Measurements from ENCODE around the gene TMEM175. TPM values are rescaled to one million over a fixed set of nuclear protein-coding genes. Genes with fewer than 3 reads are reported as not detected.
A peak's percentile ranks its signal among the peaks of the same experiment; 100 is the strongest.

The TMEM175 gene
- total RNA-seq, 8 experiments from 2014 or later: 12.0 to 31.3 (median 27.3) TPM

GRCh38 chr4:903066-904046 is 28.9 kb upstream of the TMEM175 start:
- in situ Hi-C loops (cut with MboI; ENCODE audit: low pct_unique_long_range_greater_than_20kb in 2 of 9, low sequenced_read_pairs in 9 of 9, unreplicated experiment in 9 of 9): no loop called here
- WGBS, 10 experiments: 40 to 100% (median 95%) methylated on average over 1 to 9 of the region's 42 CpGs; no CpG with 5 or more reads in 6 of the 10 experiments
- no peak for ATAC-seq (replicated peaks in 6 of 8)
- Histone ChIP-seq H3K27ac (no peak overlapping the region), H3K4me1 (replicated peaks in 1 of 2) (peaks cover 0 to 16% of the 10 kb centered on the region in 2 donors), H3K4me3 (no peak overlapping the region)

DNA sequence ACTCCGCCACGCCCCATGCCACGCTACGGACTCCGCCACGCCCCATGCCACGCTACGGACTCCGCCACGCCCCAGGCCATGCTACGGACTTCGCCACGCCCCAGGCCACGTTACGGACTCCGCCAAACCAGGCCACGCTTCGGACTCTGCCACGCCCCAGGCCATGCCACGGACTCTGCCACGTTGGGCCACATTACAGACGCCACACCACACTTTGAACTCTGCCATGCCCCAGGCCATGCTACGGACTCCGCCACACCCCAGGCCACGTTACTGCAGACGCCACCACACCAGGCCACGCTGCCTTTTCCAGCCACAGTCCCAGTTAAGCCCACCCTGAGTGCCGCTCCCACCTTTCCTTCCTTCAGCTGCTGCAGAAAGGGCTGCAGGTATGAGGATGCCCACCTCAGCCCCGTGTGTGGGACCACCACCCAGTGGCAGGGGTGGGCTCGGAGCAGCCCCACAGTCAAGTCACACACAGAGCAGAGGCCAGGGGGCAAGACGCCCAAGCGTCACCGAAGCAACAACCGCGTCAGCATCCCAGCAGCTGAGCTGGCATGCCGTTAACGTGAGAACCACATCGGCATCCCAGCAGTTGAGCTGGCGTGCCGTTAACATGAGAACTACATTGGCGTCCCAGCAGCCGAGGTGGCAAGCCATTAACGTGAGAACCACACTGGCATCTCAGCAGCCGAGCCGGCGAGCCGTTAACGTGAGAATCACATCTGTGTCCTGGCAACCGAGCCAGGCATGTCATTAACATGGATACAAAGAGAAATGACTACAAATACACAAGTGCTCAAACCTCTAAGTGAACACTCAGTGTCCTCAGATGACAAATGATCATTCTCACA is 26.5 kb upstream of the TMEM175 start:
- peaks cover 0 to 16% of the 10 kb centered on the region in 2 donors for H3K4me1 ChIP-seq (replicated peaks in 1 of 2)
- no peak overlapping the region for H3K4me3 ChIP-seq
- peak overlapping the region in 1 of 2 donors; percentile 57 for H3K27ac ChIP-seq
- in situ Hi-C loops (cut with MboI; ENCODE audit: low pct_unique_long_range_greater_than_20kb in 2 of 9, low sequenced_read_pairs in 9 of 9, unreplicated experiment in 9 of 9): no loop called here
- 73 to 100% (median 95%) methylated on average over 1 to 11 of the region's 49 CpGs; no CpG with 5 or more reads in 2 of the 10 experiments for WGBS, 10 experiments
- peak in 5 of 8 experiments; percentile 53 to 82 (median 65) for ATAC-seq (replicated peaks in 6 of 8)

- in situ Hi-C loops (cut with MboI; ENCODE audit: low pct_unique_long_range_greater_than_20kb in 2 of 9, low sequenced_read_pairs in 9 of 9, unreplicated experiment in 9 of 9): no loop called here
- WGBS, 10 experiments: 78 to 100% (median 91%) methylated on average over 2 to 8 of the region's 20 CpGs; no CpG with 5 or more reads in 6 of the 10 experiments
- Histone ChIP-seq H3K27ac (no peak overlapping the region), H3K4me3 (no peak overlapping the region), H3K4me1 (replicated peaks in 1 of 2) (peaks cover 0 to 16% of the 10 kb centered on the region in 2 donors)
- ATAC-seq (replicated peaks in 6 of 8): peak in 3 of 8 experiments; percentile 2 to 8 (median 8)
These were observed 25.7 kb upstream of the TMEM175 start for GRCh38 chr4:906339-907102.

GRCh38 chr4:907103-907400 is 25.2 kb upstream of the TMEM175 start:
- no CpG with 5 or more reads among the region's 7 CpGs for whole genome bisulfite sequencing, 10 experiments
- in situ Hi-C loops (cut with MboI; ENCODE audit: low pct_unique_long_range_greater_than_20kb in 2 of 9, low sequenced_read_pairs in 9 of 9, unreplicated experiment in 9 of 9): no loop called here
- H3K4me3 ChIP-seq: no peak overlapping the region
- H3K4me1 ChIP-seq (replicated peaks in 1 of 2): peaks cover 0 to 16% of the 10 kb centered on the region in 2 donors
- no peak overlapping the region for H3K27ac ChIP-seq
- peak in 4 of 8 experiments; percentile 15 to 42 (median 26) for ATAC-seq (replicated peaks in 6 of 8)

- WGBS, 10 experiments: 47 to 100% (median 90%) methylated on average over 1 to 9 of the region's 35 CpGs; no CpG with 5 or more reads in 5 of the 10 experiments
These were observed 24.4 kb upstream of the TMEM175 start for GRCh38 chr4:907691-908425.

GRCh38 chr4:909131-909571 is 23.1 kb upstream of the TMEM175 start:
- H3K27ac ChIP-seq: no peak overlapping the region
- no peak for ATAC-seq (replicated peaks in 6 of 8)
- 83 to 100% (median 93%) methylated on average over 1 to 15 of the region's 26 CpGs; no CpG with 5 or more reads in 5 of the 10 experiments for WGBS, 10 experiments
- in situ Hi-C loops (cut with MboI; ENCODE audit: low pct_unique_long_range_greater_than_20kb in 2 of 9, low sequenced_read_pairs in 9 of 9, unreplicated experiment in 9 of 9): no loop called here
- no peak overlapping the region for H3K4me3 ChIP-seq
- H3K4me1 ChIP-seq (replicated peaks in 1 of 2): peaks cover 13 to 28% of the 10 kb centered on the region in 2 donors

More at GRCh38 chr4:907691-908425, 24.4 kb upstream of the TMEM175 start:
- peak in 3 of 8 experiments; percentile 14 to 37 (median 22) for ATAC-seq (replicated peaks in 6 of 8)
- Histone ChIP-seq H3K4me3 (no peak overlapping the region), H3K27ac (no peak overlapping the region), H3K4me1 (replicated peaks in 1 of 2) (peaks cover 7 to 21% of the 10 kb centered on the region in 2 donors)
- in situ Hi-C loops (cut with MboI; ENCODE audit: low pct_unique_long_range_greater_than_20kb in 2 of 9, low sequenced_read_pairs in 9 of 9, unreplicated experiment in 9 of 9): no loop called here

- H3K27ac ChIP-seq: no peak overlapping the region
- H3K4me1 ChIP-seq (replicated peaks in 1 of 2): peaks cover 13 to 28% of the 10 kb centered on the region in 2 donors
- H3K4me3 ChIP-seq: no peak overlapping the region
- 100% methylated on average over 2 to 4 of the region's 12 CpGs; no CpG with 5 or more reads in 7 of the 10 experiments for whole genome bisulfite sequencing, 10 experiments
- in situ Hi-C loops (cut with MboI; ENCODE audit: low pct_unique_long_range_greater_than_20kb in 2 of 9, low sequenced_read_pairs in 9 of 9, unreplicated experiment in 9 of 9): no loop called here
- ATAC-seq (replicated peaks in 6 of 8): no peak
These were observed 22.4 kb upstream of the TMEM175 start for GRCh38 chr4:909821-910220.

DNA sequence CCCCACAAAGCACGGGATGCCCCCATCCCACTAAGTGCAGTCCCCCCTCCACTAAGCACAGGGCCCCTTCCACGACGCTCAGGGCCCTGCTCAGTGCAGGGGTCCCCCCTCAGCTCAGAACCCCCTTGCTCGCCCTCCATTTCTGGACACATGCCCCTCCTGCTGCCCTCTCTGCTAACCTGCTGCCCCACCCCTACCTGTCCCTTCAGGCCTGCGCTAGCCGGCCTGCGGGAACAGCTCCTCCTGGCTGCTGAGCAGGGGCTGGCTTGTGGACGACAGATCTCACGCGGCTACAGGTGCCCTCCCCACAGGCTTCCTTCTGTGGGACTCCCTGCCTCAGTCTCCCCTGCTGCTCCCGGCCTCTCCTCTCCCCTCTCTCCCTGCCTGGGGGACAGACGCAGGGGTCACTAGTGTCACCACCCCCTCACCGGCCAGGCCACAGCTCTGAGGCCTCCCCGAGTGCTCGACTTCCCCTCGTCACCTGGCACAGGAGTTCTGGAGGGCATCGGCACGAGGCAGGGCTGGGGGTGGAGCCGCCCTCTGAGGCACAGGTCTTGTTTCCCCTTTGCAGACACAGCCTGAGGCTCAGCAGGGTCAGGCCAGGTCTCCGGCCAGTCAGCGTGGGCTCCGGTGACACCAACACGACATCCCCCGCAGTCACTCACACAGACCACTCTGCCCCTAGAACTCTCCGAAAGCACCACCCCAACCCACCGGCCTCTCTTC is 21.7 kb upstream of the TMEM175 start:
- peaks cover 13 to 28% of the 10 kb centered on the region in 2 donors for H3K4me1 ChIP-seq (replicated peaks in 1 of 2)
- H3K4me3 ChIP-seq: no peak overlapping the region
- in situ Hi-C loops (cut with MboI; ENCODE audit: low pct_unique_long_range_greater_than_20kb in 2 of 9, low sequenced_read_pairs in 9 of 9, unreplicated experiment in 9 of 9): no loop called here
- no peak overlapping the region for H3K27ac ChIP-seq
- 67% methylated on average over 3 of the region's 26 CpGs; no CpG with 5 or more reads in 9 of the 10 experiments for WGBS, 10 experiments
- ATAC-seq (replicated peaks in 6 of 8): no peak

DNA sequence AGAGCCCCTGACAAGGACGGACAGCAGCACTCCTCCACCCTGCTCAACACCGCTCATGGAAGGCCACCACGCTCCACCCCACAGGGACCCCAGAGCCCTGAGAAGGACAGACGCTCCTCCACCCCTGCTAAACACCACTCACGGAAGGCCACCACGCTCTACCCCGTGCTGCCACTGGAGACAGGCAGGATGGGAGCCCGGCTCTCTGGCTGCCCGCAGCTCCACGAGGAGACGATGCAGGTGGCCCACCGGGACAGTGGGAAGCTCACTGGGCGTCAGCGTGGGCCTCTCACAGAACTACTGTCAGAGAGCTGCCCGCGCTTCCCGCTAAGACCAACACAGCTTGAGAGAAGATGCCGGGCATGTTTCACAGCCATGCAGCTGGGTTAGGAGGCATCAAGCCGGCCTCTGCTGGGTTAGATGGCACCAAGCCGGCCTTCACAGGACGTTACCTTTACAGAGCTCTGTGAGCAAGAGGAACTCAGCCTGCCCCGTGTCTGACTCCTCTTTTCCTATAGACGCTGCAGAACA is 21.0 kb upstream of the TMEM175 start:
- no peak overlapping the region for H3K4me3 ChIP-seq
- WGBS, 10 experiments: 66 to 100% (median 97%) methylated on average over 1 to 12 of the region's 23 CpGs; no CpG with 5 or more reads in 3 of the 10 experiments
- H3K27ac ChIP-seq: no peak overlapping the region
- H3K4me1 ChIP-seq (replicated peaks in 1 of 2): peaks cover 13 to 20% of the 10 kb centered on the region in 2 donors
- in situ Hi-C loops (cut with MboI; ENCODE audit: low pct_unique_long_range_greater_than_20kb in 2 of 9, low sequenced_read_pairs in 9 of 9, unreplicated experiment in 9 of 9): no loop called here
- no peak for ATAC-seq (replicated peaks in 6 of 8)

DNA sequence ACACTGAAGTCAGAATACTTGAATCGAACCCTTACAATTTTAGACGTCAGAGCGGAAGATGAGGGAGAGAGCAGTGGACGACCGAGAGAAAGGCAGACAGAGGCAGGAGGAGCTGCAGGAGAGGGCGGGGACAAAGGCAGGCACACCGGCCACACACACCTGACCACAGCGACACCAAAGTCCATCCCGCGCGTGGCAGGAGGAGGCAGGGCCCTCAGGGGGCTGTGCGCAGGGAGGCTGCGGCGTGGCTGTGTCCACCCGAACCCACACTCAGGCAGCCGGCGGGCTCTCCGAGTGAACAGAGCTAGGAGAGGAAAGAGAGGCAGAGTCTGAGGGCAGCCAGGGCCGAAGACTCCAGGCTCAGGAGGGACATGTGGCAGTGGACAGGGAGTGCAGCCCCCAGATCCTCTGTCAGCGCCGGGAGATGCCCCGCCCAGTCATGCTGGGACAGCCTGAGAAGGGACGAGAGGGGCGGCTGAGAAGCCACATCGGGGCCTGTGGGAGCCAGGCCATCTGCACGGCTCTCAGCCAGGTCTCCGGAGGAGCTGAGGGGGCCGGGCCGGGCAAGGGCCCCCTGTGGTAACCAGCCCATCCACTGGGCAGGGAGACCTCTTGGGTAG is 20.3 kb upstream of the TMEM175 start:
- Histone ChIP-seq H3K27ac (no peak overlapping the region), H3K4me3 (no peak overlapping the region), H3K4me1 (replicated peaks in 1 of 2) (peaks cover 13 to 15% of the 10 kb centered on the region in 2 donors)
- ATAC-seq (replicated peaks in 6 of 8): peak in 3 of 8 experiments; percentile 42 to 68 (median 64)
- 70 to 100% (median 93%) methylated on average over 1 to 26 of the region's 29 CpGs; no CpG with 5 or more reads in 3 of the 10 experiments for WGBS, 10 experiments
- in situ Hi-C loops (cut with MboI; ENCODE audit: low pct_unique_long_range_greater_than_20kb in 2 of 9, low sequenced_read_pairs in 9 of 9, unreplicated experiment in 9 of 9): no loop called here

All from motor neuron (in vitro differentiated cells).